HepG2 (cell line): Measurements from ENCODE around the gene GON4L. TPM values are rescaled to one million over a fixed set of nuclear protein-coding genes. Genes with fewer than 3 reads are reported as not detected.

ENCODE experiments used
- ATRX ChIP-seq: sonication (generic); formaldehyde crosslinking; IDR thresholded peaks from 2 replicates; pipeline ENCODE4 v1.4.0; 2020; ENCODE audit warnings: missing genetic modification reagents, borderline replicate concordance
- GLI4 ChIP-seq: sonication (generic); formaldehyde crosslinking; IDR thresholded peaks from 2 replicates; pipeline ENCODE4 v1.5.1; 2020; ENCODE audit warnings: missing genetic modification reagents, mild to moderate bottlenecking, moderate library complexity, borderline replicate concordance
- IRF2 ChIP-seq: IDR thresholded peaks from 2 replicates; pipeline ENCODE4 v1.6.1; 2018; ENCODE audit warnings: missing genetic modification reagents, missing compliant biosample characterization
- JDP2 ChIP-seq: sonication (generic); formaldehyde crosslinking; IDR thresholded peaks from 2 replicates; pipeline ENCODE4 v1.8.1; 2022; ENCODE audit warnings: missing genetic modification reagents, borderline replicate concordance
- JUND ChIP-seq: sonication (generic); formaldehyde crosslinking; IDR thresholded peaks from 2 replicates; pipeline ENCODE4 v1.8.0; 2022; ENCODE audit warnings: mild to moderate bottlenecking, missing genetic modification reagents
- MIXL1 ChIP-seq: IDR thresholded peaks from 2 replicates; pipeline ENCODE4 v1.6.1; 2016
- MTA1 ChIP-seq: sonication (generic); formaldehyde crosslinking; IDR thresholded peaks from 2 replicates; pipeline ENCODE4 v1.4.0; 2020; ENCODE audit warnings: missing genetic modification reagents, mild to moderate bottlenecking, borderline replicate concordance
- NKX3-1 ChIP-seq: sonication (generic); formaldehyde crosslinking; IDR thresholded peaks from 2 replicates; pipeline ENCODE4 v1.5.0; 2020; ENCODE audit warnings: missing genetic modification reagents
- PAXIP1 ChIP-seq: sonication (generic); formaldehyde crosslinking; conservative IDR thresholded peaks from 2 replicates; pipeline ENCODE4 v1.4.0; 2020; ENCODE audit warnings: mild to moderate bottlenecking, missing genetic modification reagents, moderate library complexity
- PITX1 ChIP-seq: sonication (generic); formaldehyde crosslinking; IDR thresholded peaks from 2 replicates; pipeline ENCODE4 v1.5.1; 2020; ENCODE audit warnings: mild to moderate bottlenecking, missing genetic modification reagents
- RFXAP ChIP-seq: sonication (generic); formaldehyde crosslinking; IDR thresholded peaks from 2 replicates; pipeline ENCODE4 v1.4.0; 2020; ENCODE audit warnings: missing genetic modification reagents, borderline replicate concordance
- RNF219 ChIP-seq: sonication (generic); formaldehyde crosslinking; IDR thresholded peaks from 2 replicates; pipeline ENCODE4 v1.5.0; 2020; ENCODE audit warnings: mild to moderate bottlenecking, missing genetic modification reagents
- SALL2 ChIP-seq: sonication (generic); formaldehyde crosslinking; IDR thresholded peaks from 2 replicates; pipeline ENCODE4 v1.8.1; 2023; ENCODE audit warnings: mild to moderate bottlenecking, missing genetic modification reagents, inconsistent platforms
- ZBTB20 ChIP-seq: sonication (generic); formaldehyde crosslinking; IDR thresholded peaks from 2 replicates; pipeline ENCODE4 v1.8.1; 2023; ENCODE audit warnings: missing genetic modification reagents, low read depth, mild to moderate bottlenecking, borderline replicate concordance
- ZIK1 ChIP-seq: sonication (generic); formaldehyde crosslinking; IDR thresholded peaks from 2 replicates; pipeline ENCODE4 v1.5.0; 2020; ENCODE audit warnings: mild to moderate bottlenecking, low read depth, missing genetic modification reagents, borderline replicate concordance
- ZNF350 ChIP-seq: sonication (generic); formaldehyde crosslinking; IDR thresholded peaks from 2 replicates; pipeline ENCODE4 v1.4.0; 2020; ENCODE audit warnings: mild to moderate bottlenecking, low read depth, missing genetic modification reagents, borderline replicate concordance
- ZNF572 ChIP-seq: sonication (generic); formaldehyde crosslinking; IDR thresholded peaks from 2 replicates; pipeline ENCODE4 v1.5.1; 2020; ENCODE audit warnings: mild to moderate bottlenecking, missing genetic modification reagents
- ZNF616 ChIP-seq: sonication (generic); formaldehyde crosslinking; IDR thresholded peaks from 2 replicates; pipeline ENCODE4 v1.5.0; 2020; ENCODE audit warnings: low read depth, mild to moderate bottlenecking, missing genetic modification reagents
- ZNF770 ChIP-seq: sonication (generic); formaldehyde crosslinking; IDR thresholded peaks from 2 replicates; pipeline ENCODE4 v1.5.0; 2020; ENCODE audit warnings: mild to moderate bottlenecking, missing genetic modification reagents
- polyA plus RNA-seq, 8 experiments: library from polyadenylated mRNA; depleted of rRNA in 3 of 8; stranded (reverse) in 7 of 8; unstranded in 1 of 8; fragments of >200 nt; fragmentation: Illumina TruSeq in 4 of 8; extraction: Trizol in 4 of 8; gene quantifications; 2 replicates each; pipeline versions ENCODE4 v1.2.1 to v1.2.3, GENCODE V29; 2011 to 2016; ENCODE audit warnings: low read depth in 4 of 8, missing spikeins in 1 of 8, mixed read lengths in 1 of 8; ENCODE audit not compliant: insufficient read depth in 1 of 8
- total RNA-seq, 5 experiments: library from RNA; depleted of rRNA; stranded (reverse); fragments of >200 nt; fragmentation: Illumina TruSeq; extraction: Trizol; gene quantifications; 2 replicates each; pipeline ENCODE4 v1.2.3, GENCODE V29; 2016; ENCODE audit warnings: low read depth in 1 of 5

Gene GON4L
- total and polyA plus RNA-seq, 2 of the 13 experiments (the other 11 are each of a cell fraction or from before 2014, with no cell fraction given): 14.6 to 19.6 TPM

GRCh38 chr1:155856975-155857930 lies at the start of gene GON4L (continued):
- TF ChIP-seq PAXIP1 (CRISPR knock-in tag): 0 out of 2 replicates have a peak, but pooled peaks have one; percentile 24
- TF ChIP-seq ZNF770 (CRISPR knock-in tag): peak; percentile 82
- no peak for TF ChIP-seq RNF219 (CRISPR knock-in tag)
- TF ChIP-seq ZNF572 (CRISPR knock-in tag): peak; percentile 93; the same call in 1 of the 2 replicates
- 0 out of 2 replicates have a peak, but pooled peaks have one; percentile 46 for TF ChIP-seq ZBTB20 (CRISPR knock-in tag)
- TF ChIP-seq IRF2 (CRISPR knock-in tag): peak; percentile 90
- TF ChIP-seq RFXAP (CRISPR knock-in tag): peak; percentile 72
- peak; percentile 66; the same call in 1 of the 2 replicates for TF ChIP-seq ZNF350 (CRISPR knock-in tag)
- no peak for TF ChIP-seq GLI4 (CRISPR knock-in tag)
- TF ChIP-seq MIXL1 (CRISPR knock-in tag): peak; percentile 65; the same call in 1 of the 2 replicates
- peak; percentile 71; the same call in 1 of the 2 replicates for TF ChIP-seq MTA1 (CRISPR knock-in tag)
- no peak for TF ChIP-seq ATRX (CRISPR knock-in tag)
- TF ChIP-seq PITX1 (CRISPR knock-in tag): peak; percentile 34; the same call in 1 of the 2 replicates
- TF ChIP-seq JUND (CRISPR knock-in tag): peak; percentile 47; the same call in 1 of the 2 replicates
- peak; percentile 48; the same call in 1 of the 2 replicates for TF ChIP-seq SALL2
- TF ChIP-seq NKX3-1 (CRISPR knock-in tag): no peak
- TF ChIP-seq JDP2: no peak
- TF ChIP-seq ZNF616 (CRISPR knock-in tag): no peak
- 0 out of 2 replicates have a peak, but pooled peaks have one; percentile 46 for TF ChIP-seq ZIK1
